Type B pancreatic cell (in vitro differentiated cells): ENCODE results near the gene HDAC8. TPM values are rescaled to one million over a fixed set of nuclear protein-coding genes. Genes with fewer than 3 reads are reported as not detected.
"Not testable (repeated sequence)": the region's sequence is repeated elsewhere in the genome, so short reads cannot be mapped to it uniquely, and the experiment has no call there.

Source experiments
- DNase-seq: peaks from one replicate; pipeline ENCODE4 v3.0.0; 2021; ENCODE audit warnings: mixed read lengths; ENCODE audit not compliant: unreplicated experiment; ENCODE audit errors: extremely low spot score
- H3K27ac Mint-ChIP-seq: 2 replicates; pipeline ENCODE4 v1.8.0; 2021; ENCODE audit warnings: mild to moderate bottlenecking, mixed read lengths
- H3K27me3 Mint-ChIP-seq: 2 replicates; pipeline ENCODE4 v1.8.0; 2021; ENCODE audit warnings: mixed read lengths
- H3K36me3 Mint-ChIP-seq: 2 replicates; pipeline ENCODE4 v1.8.0; 2021; ENCODE audit warnings: mixed read lengths
- H3K4me1 Mint-ChIP-seq: one replicate; pipeline ENCODE4 v1.8.0; 2021; ENCODE audit warnings: mixed read lengths; ENCODE audit not compliant: unreplicated experiment
- H3K4me3 Mint-ChIP-seq: 2 replicates; pipeline ENCODE4 v1.8.0; 2021; ENCODE audit warnings: mild to moderate bottlenecking, mixed read lengths
- H3K9me3 Mint-ChIP-seq: 2 replicates; pipeline ENCODE4 v1.8.0; 2021; ENCODE audit warnings: mixed read lengths
- CTCF ChIP-seq: fragments of 200-600 bp; sonication (generic); conservative IDR thresholded peaks from 2 replicates; pipeline ENCODE4 v1.5.0; 2021; ENCODE audit warnings: antibody characterized with exemption, mild to moderate bottlenecking
- total RNA-seq: library from RNA; stranded (reverse); gene quantifications from 2 replicates; pipeline ENCODE4 v1.2.1, GENCODE V29; 2021; ENCODE audit warnings: low replicate concordance

The HDAC8 gene
- total RNA-seq, 1 donor from 2014 or later: 32.4 TPM

DNA sequence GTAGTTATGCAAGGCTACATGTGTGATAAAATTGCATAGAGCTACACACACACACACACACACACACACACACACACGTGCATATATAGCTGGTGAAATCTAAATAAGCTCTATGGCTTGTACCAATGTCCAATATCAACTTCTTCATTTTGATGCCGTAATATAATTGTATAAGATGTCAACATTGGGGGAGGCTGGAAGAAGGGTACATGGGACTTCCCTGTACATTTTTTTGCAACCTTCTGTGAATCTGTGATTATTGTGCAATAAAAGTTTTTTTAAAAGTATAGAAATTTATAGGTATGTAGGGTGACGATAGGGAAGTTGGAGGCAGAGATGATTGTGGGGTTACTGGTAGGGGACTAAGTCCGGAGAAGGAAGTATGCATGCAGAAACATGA is 105.5 kb downstream of the HDAC8 start:
- no peaks in the 10 kb centered on the region for H3K27me3 Mint-ChIP-seq
- no peak for DNase-seq
- no peaks in the 10 kb centered on the region for H3K9me3 Mint-ChIP-seq
- H3K4me1 Mint-ChIP-seq: no peaks in the 10 kb centered on the region
- H3K4me3 Mint-ChIP-seq: no peak overlapping the region
- peaks cover 8% of the 10 kb centered on the region for H3K36me3 Mint-ChIP-seq
- TF ChIP-seq CTCF: no peak
- no peak overlapping the region for H3K27ac Mint-ChIP-seq

GRCh38 chrX:72466493-72466892 is 106.2 kb downstream of the HDAC8 start:
- H3K27me3 Mint-ChIP-seq: no peaks in the 10 kb centered on the region
- no peak overlapping the region for H3K4me3 Mint-ChIP-seq
- H3K4me1 Mint-ChIP-seq: no peaks in the 10 kb centered on the region
- no peak overlapping the region for H3K27ac Mint-ChIP-seq
- H3K9me3 Mint-ChIP-seq: no peaks in the 10 kb centered on the region
- peaks cover 11% of the 10 kb centered on the region for H3K36me3 Mint-ChIP-seq
- no peak for DNase-seq
- no peak for TF ChIP-seq CTCF

GRCh38 chrX:72465889-72466288 is 106.8 kb downstream of the HDAC8 start:
- Mint-ChIP-seq H3K4me3 (no peak overlapping the region), H3K27ac (no peak overlapping the region), H3K9me3 (no peaks in the 10 kb centered on the region), H3K4me1 (no peaks in the 10 kb centered on the region), H3K27me3 (no peaks in the 10 kb centered on the region), H3K36me3 (peaks cover 11% of the 10 kb centered on the region)
- DNase-seq: no peak
- TF ChIP-seq CTCF: no peak

DNA sequence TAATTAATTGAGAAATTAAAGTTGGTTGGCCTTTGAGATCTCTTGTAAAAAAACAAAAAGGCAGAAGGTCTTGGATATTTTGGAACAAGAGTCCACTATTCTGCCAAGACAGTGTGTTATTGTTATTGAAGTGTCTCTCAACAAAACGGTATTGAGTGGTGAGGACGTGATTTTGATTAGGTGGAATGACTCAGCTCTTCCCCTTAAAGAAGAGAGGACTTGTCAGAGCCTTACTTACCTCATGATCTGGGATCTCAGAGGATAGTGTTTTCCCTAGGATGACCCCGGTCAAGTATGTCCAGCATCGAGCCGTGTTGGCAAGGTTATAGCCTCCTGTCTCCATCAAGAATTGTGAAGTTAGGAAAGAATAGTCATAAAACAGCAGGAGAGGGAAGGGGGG is 110.9 kb downstream of the HDAC8 start:
- DNase-seq: no peak
- peaks cover 6% of the 10 kb centered on the region for H3K36me3 Mint-ChIP-seq

GRCh38 chrX:72461288-72461687 is 111.4 kb downstream of the HDAC8 start:
- no peak for DNase-seq
- H3K27me3 Mint-ChIP-seq: no peaks in the 10 kb centered on the region
- no peaks in the 10 kb centered on the region for H3K4me1 Mint-ChIP-seq
- H3K36me3 Mint-ChIP-seq: peaks cover 6% of the 10 kb centered on the region
- no peaks in the 10 kb centered on the region for H3K9me3 Mint-ChIP-seq
- H3K4me3 Mint-ChIP-seq: no peak overlapping the region
- H3K27ac Mint-ChIP-seq: no peak overlapping the region
- TF ChIP-seq CTCF: no peak

More for the DNA sequence above, 110.9 kb downstream of the HDAC8 start:
- Mint-ChIP-seq H3K27ac (no peak overlapping the region), H3K4me3 (no peak overlapping the region), H3K27me3 (no peaks in the 10 kb centered on the region), H3K9me3 (no peaks in the 10 kb centered on the region), H3K4me1 (no peaks in the 10 kb centered on the region)
- TF ChIP-seq CTCF: no peak

GRCh38 chrX:72460715-72461114 is 111.9 kb downstream of the HDAC8 start:
- DNase-seq: no peak
- H3K27ac Mint-ChIP-seq: no peak overlapping the region
- TF ChIP-seq CTCF: no peak
- H3K4me3 Mint-ChIP-seq: no peak overlapping the region
- peaks cover 6% of the 10 kb centered on the region for H3K36me3 Mint-ChIP-seq
- H3K27me3 Mint-ChIP-seq: no peaks in the 10 kb centered on the region
- no peaks in the 10 kb centered on the region for H3K9me3 Mint-ChIP-seq
- H3K4me1 Mint-ChIP-seq: no peaks in the 10 kb centered on the region

DNA sequence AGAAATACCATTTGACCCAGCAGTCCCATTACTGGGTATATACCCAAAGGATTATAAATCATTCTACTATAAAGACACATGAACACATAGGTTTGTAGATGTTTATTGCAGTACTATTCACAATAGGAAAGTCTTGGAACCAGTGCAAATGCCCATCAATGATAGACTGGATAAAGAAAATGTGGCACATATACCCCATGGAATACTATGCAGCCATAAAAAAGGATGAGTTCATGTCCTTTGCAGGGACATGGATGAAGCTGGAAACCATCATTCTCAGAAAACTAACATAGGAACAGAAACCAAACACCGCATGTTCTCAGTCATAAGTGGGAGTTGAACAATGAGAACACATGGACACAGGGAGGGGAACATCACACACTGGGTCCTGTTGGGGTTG is 123.6 kb downstream of the HDAC8 start:
- not testable (repeated sequence) for H3K9me3 Mint-ChIP-seq, DNase-seq, H3K27ac Mint-ChIP-seq, H3K4me1 Mint-ChIP-seq, H3K4me3 Mint-ChIP-seq, H3K27me3 Mint-ChIP-seq
- H3K36me3 Mint-ChIP-seq: peaks cover 14% of the 10 kb centered on the region

DNA sequence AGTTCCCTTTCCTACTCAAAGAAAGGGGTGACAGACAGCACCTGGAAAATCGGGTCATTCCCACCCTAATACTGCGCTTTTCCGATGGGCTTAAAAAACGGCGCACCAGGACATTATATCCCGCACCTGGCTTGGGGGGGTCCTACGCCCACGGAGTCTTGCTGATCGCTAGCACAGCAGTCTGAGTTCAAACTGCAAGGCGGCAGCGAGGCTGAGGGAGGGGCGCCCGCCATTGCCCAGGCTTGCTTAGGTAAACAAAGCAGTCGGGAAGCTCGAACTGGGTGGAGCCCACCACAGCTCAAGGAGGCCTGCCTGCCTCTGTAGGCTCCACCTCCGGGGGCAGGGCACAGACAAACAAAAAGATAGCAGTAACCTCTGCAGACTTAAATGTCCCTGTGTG is 131.9 kb downstream of the HDAC8 start:
- not testable (repeated sequence) for H3K4me1 Mint-ChIP-seq, H3K4me3 Mint-ChIP-seq, DNase-seq, H3K27ac Mint-ChIP-seq, H3K27me3 Mint-ChIP-seq
- peaks cover 11% of the 10 kb centered on the region for H3K9me3 Mint-ChIP-seq
- peaks cover 25% of the 10 kb centered on the region for H3K36me3 Mint-ChIP-seq
